ENCODE measurements around the gene PKD1L1.
"Not testable (repeated sequence)": the region's sequence is repeated elsewhere in the genome, so short reads cannot be mapped to it uniquely, and the experiment has no call there.

DNA sequence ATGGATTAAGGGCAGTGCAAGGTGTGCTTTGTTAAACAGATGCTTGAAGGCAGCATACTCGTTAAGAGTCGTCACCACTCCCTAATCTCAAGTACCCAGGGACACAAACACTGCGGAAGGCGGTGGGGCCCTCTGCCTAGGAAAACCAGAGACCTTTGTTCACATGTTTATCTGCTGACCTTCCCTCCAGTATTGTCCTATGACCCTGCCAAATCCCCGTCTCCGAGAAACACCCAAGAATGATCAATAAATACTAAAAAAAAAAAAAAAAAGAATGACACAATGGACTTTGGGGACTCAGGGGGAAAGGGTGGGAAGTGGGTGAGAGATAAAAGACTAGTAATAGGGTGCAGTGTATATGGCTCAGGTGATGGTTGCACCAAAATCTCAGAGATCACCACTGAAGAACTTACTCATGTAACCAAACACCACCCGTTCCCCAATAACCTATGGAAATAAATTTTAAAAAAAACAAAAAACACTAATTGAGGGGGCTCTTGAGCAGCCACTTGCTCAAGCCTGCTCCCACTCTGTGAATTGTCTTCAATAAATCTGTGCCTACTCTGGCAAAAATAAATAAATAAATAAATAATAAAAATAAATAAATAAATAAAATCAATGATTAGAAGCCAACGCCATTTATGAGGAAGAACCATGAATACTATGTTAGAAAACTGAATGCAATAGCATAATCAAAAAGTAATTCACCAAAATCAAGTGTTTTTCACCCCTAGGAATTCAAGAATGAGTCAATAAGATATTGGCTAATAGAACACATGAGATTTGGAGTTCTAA lies 25.0 kb downstream of the PKD1L1 start:
- TF ChIP-seq SUZ12 (IDR thresholded peaks at IDR 0.05; ENCODE audit: extremely low read depth, insufficient read depth, insufficient read length); YY1 (IDR thresholded peaks at IDR 0.05; ENCODE audit: insufficient read depth, insufficient read length); ZNF274 (IDR thresholded peaks at IDR 0.05; ENCODE audit: low read depth, low read length): not testable (repeated sequence)

Data from NT2/D1 (cell line).